Measurements from ENCODE around the gene PGK1.

Gene PGK1

GRCh38 chrX:78165425-78165824, 61.4 kb downstream of the PGK1 start:
- TF ChIP-seq CTCF (IDR thresholded peaks at IDR 0.05; ENCODE audit: insufficient read depth, missing control alignments): no peak
- DNase-seq (ENCODE audit: insufficient read length, low spot score): no peak
- FAIRE-seq: no peak

GRCh38 chrX:78168065-78168464, 64.0 kb downstream of the PGK1 start:
- DNase-seq (ENCODE audit: insufficient read length, low spot score) (no peak), FAIRE-seq (no peak)
- TF ChIP-seq CTCF (IDR thresholded peaks at IDR 0.05; ENCODE audit: insufficient read depth, missing control alignments): no peak

Data from D721Med (cell line).